PC-3 (cell line): Measurements from ENCODE around the gene SNRNP200. TPM values are rescaled to one million over a fixed set of nuclear protein-coding genes. Genes with fewer than 3 reads are reported as not detected.

Source experiments
- ATAC-seq: fragments of 200-7000 bp; cut with Tn5 transposase; 2 replicates; pipeline ENCODE4 v1.9.1; 2020; ENCODE audit warnings: mild to moderate bottlenecking, moderate library complexity
- BruUV-seq: library from RNA; stranded (reverse); fragments of 400-500 nt; replicated peaks from 2 replicates; lab custom pipeline; 2021; lab: Mats Ljungman, UMichigan
- CTCF ChIA-PET: fragments of 300-600 bp; sonication (Branson Sonifier 250); formaldehyde crosslinking; loops from one replicate; lab custom pipeline; 2022; ENCODE audit warnings: antibody characterized with exemption; lab: Charles Lee
- POLR2A ChIA-PET: fragments of 300-600 bp; sonication (Branson Sonifier 250); formaldehyde crosslinking; loops from one replicate; lab custom pipeline; 2022; ENCODE audit warnings: antibody characterized with exemption; ENCODE audit not compliant: unreplicated experiment; lab: Charles Lee
- DNase-seq: peaks from one replicate; pipeline ENCODE4 v3.0.0-alpha.2; 2015
- H2AFZ ChIP-seq: fragments of 300-600 bp; sonication (generic); 2 replicates; pipeline ENCODE4 v1.6.0; 2016; ENCODE audit warnings: antibody characterized with exemption, low read length
- H3F3A ChIP-seq: fragments of 300-600 bp; sonication (generic); one replicate; pipeline ENCODE4 v1.6.0; 2017; ENCODE audit warnings: antibody characterized with exemption, low read length, control low read depth, mild to moderate bottlenecking; ENCODE audit not compliant: unreplicated experiment
- H3K27ac ChIP-seq: fragments of 300-600 bp; sonication (generic); 2 replicates; pipeline ENCODE4 v1.5.1; 2016; ENCODE audit warnings: mild to moderate bottlenecking, low read length
- H3K27me3 ChIP-seq: fragments of 300-600 bp; sonication (generic); 2 replicates; pipeline ENCODE4 v1.6.1; 2016; ENCODE audit warnings: low read length, mixed read lengths
- H3K36me3 ChIP-seq: fragments of 300-600 bp; sonication (generic); 2 replicates; pipeline ENCODE4 v1.6.1; 2016; ENCODE audit warnings: low read depth, mixed run types, low read length, mixed read lengths
- H3K4me1 ChIP-seq: fragments of 300-600 bp; sonication (generic); 2 replicates; pipeline ENCODE4 v1.5.1; 2016; ENCODE audit warnings: low read length; ENCODE audit not compliant: insufficient read depth
- H3K4me2 ChIP-seq: fragments of 300-600 bp; sonication (generic); 2 replicates; pipeline ENCODE4 v1.6.0; 2016; ENCODE audit warnings: low read length
- H3K4me3 ChIP-seq: fragments of 300-600 bp; sonication (generic); 2 replicates; pipeline ENCODE4 v1.5.1; 2016; ENCODE audit warnings: mild to moderate bottlenecking, low read length, mixed read lengths
- H3K79me2 ChIP-seq: fragments of 300-600 bp; sonication (generic); 2 replicates; pipeline ENCODE4 v1.6.1; 2017; ENCODE audit warnings: low read length, mixed read lengths
- H3K9ac ChIP-seq: fragments of 300-600 bp; sonication (generic); 2 replicates; pipeline ENCODE4 v1.6.0; 2016; ENCODE audit warnings: mild to moderate bottlenecking, low read length
- H3K9me2 ChIP-seq: fragments of 300-600 bp; sonication (generic); replicated peaks from 2 replicates; pipeline ENCODE4 v1.6.1; 2016; ENCODE audit warnings: mixed run types, low read length, mixed read lengths
- H3K9me3 ChIP-seq: fragments of 300-600 bp; sonication (generic); 2 replicates; pipeline ENCODE4 v1.6.1; 2016; ENCODE audit warnings: low read length, mixed read lengths
- H4K20me1 ChIP-seq: fragments of 300-600 bp; sonication (generic); 2 replicates; pipeline ENCODE4 v1.6.1; 2016; ENCODE audit warnings: low read length, mixed read lengths
- EZH2 ChIP-seq: fragments of 300-600 bp; sonication (generic); IDR thresholded peaks from one replicate; pipeline ENCODE4 v1.6.1; 2017; ENCODE audit warnings: antibody characterized with exemption, mild to moderate bottlenecking, low read length; ENCODE audit not compliant: unreplicated experiment
- EZH2phosphoT487 ChIP-seq: fragments of 300-600 bp; sonication (generic); IDR thresholded peaks from 2 replicates; pipeline ENCODE4 v1.6.1; 2018; ENCODE audit warnings: mild to moderate bottlenecking, antibody characterized with exemption, low read length, borderline replicate concordance
- intact Hi-C: fragments of 100-400 bp; cut with micrococcal nuclease; formaldehyde crosslinking; loops from 2 replicates; pipeline ENCODE4 v1.9.0; 2023
- total RNA-seq: library from RNA; depleted of rRNA; stranded (reverse); fragments of >200 nt; gene quantifications from 2 replicates; pipeline ENCODE4 v1.2.3, GENCODE V29; 2014
- TF ChIP-seq, protein P1 (sequence below): fragments of 300-600 bp; sonication (generic); conservative IDR thresholded peaks from 2 replicates; pipeline ENCODE4 v1.5.1; 2017; ENCODE audit warnings: antibody characterized with exemption, low read depth, mild to moderate bottlenecking, low read length

The SNRNP200 gene
- total RNA-seq, 1 experiment from 2014 or later: 77.8 TPM

- Histone ChIP-seq H4K20me1 (peaks cover 17% of the 10 kb centered on the region; the same call in 1 of the 2 replicates), H3K4me3 (peak overlapping the region; percentile 100), H3K27ac (no peak overlapping the region), H3K36me3 (peaks cover 24% of the 10 kb centered on the region), H2AFZ (peak overlapping the region; percentile 91), H3K4me2 (peak overlapping the region; percentile 94), H3F3A (no peaks in the 10 kb centered on the region), H3K4me1 (peaks cover 33% of the 10 kb centered on the region), H3K79me2 (peaks cover 66% of the 10 kb centered on the region), H3K9me2 (no peaks in the 10 kb centered on the region), H3K27me3 (no peaks in the 10 kb centered on the region), H3K9ac (peak overlapping the region; percentile 93), H3K9me3 (no peaks in the 10 kb centered on the region)
- peak; percentile 4 for ATAC-seq
- POLR2A ChIA-PET: no interaction called here
- CTCF ChIA-PET: no interaction called here
- TF ChIP-seq EZH2phosphoT487: no peak
- no peak for TF ChIP-seq EZH2
- TF ChIP-seq, protein P1, sequence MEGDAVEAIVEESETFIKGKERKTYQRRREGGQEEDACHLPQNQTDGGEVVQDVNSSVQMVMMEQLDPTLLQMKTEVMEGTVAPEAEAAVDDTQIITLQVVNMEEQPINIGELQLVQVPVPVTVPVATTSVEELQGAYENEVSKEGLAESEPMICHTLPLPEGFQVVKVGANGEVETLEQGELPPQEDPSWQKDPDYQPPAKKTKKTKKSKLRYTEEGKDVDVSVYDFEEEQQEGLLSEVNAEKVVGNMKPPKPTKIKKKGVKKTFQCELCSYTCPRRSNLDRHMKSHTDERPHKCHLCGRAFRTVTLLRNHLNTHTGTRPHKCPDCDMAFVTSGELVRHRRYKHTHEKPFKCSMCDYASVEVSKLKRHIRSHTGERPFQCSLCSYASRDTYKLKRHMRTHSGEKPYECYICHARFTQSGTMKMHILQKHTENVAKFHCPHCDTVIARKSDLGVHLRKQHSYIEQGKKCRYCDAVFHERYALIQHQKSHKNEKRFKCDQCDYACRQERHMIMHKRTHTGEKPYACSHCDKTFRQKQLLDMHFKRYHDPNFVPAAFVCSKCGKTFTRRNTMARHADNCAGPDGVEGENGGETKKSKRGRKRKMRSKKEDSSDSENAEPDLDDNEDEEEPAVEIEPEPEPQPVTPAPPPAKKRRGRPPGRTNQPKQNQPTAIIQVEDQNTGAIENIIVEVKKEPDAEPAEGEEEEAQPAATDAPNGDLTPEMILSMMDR: no peak
- intact Hi-C loops: loop anchor here (2.0 to 10.0 kb wide), 2 partner anchors 127 to 271 kb away; partner anchors contain the start of genes ANKRD36C and ASTL
- no TSS peak for BruUV-seq
- no peak for DNase-seq
Observed at GRCh38 chr2:96265349-96265839, 40.0 kb downstream of the SNRNP200 start.

GRCh38 chr2:96264656-96265348 lies 40.5 kb downstream of the SNRNP200 start:
- no peaks in the 10 kb centered on the region for H3K9me3 ChIP-seq
- H3K4me3 ChIP-seq: peak overlapping the region; percentile 100
- intact Hi-C loops: loop anchor here (2.0 to 10.0 kb wide), 2 partner anchors 126 to 270 kb away; partner anchors contain the start of genes ANKRD36C and ASTL
- BruUV-seq: no TSS peak
- peak overlapping the region; percentile 94 for H3K4me2 ChIP-seq
- DNase-seq: no peak
- no peak for TF ChIP-seq EZH2phosphoT487
- TF ChIP-seq, protein P1: peak; percentile 54
- no peak overlapping the region for H2AFZ ChIP-seq
- no peaks in the 10 kb centered on the region for H3K27me3 ChIP-seq
- H3K4me1 ChIP-seq: peaks cover 39% of the 10 kb centered on the region
- H4K20me1 ChIP-seq: peaks cover 22% of the 10 kb centered on the region
- H3K9ac ChIP-seq: peak overlapping the region; percentile 93; the same call in 1 of the 2 replicates
- H3F3A ChIP-seq: peaks cover 3% of the 10 kb centered on the region
- ChIA-PET POLR2A (no interaction called here), CTCF (no interaction called here)
- peaks cover 71% of the 10 kb centered on the region for H3K79me2 ChIP-seq
- no peak overlapping the region for H3K27ac ChIP-seq
- H3K36me3 ChIP-seq: peaks cover 22% of the 10 kb centered on the region
- peak; percentile 1; the same call in 1 of the 2 replicates for ATAC-seq
- H3K9me2 ChIP-seq: no peaks in the 10 kb centered on the region

DNA sequence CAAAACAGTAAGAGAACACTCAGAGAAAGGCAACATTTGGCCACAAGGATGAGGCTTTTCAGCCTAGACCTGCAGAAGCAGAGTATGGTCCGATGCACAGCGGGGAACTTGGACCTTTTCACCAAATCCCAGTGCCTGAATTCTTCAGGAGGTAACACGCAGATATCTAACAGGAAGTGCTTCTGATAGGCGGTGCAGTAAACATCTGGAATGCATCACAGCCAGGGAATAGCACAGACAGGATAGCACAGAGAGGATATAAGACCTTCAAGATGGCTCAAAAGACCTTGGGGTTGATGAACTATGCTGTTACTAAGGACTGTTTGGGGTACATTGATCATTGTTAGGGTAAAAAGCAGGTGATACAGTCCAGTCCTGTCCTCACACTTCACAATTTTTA lies 41.3 kb downstream of the SNRNP200 start:
- H3K79me2 ChIP-seq: peaks cover 78% of the 10 kb centered on the region
- no peak overlapping the region for H3K9ac ChIP-seq
- no peak overlapping the region for H2AFZ ChIP-seq
- H3K4me1 ChIP-seq: peaks cover 45% of the 10 kb centered on the region
- intact Hi-C loops: loop anchor here (2.0 to 10.0 kb wide), 2 partner anchors 125 to 269 kb away; partner anchors contain the start of genes ANKRD36C and ASTL
- ChIA-PET CTCF (no interaction called here), POLR2A (no interaction called here)
- H4K20me1 ChIP-seq: peaks cover 29% of the 10 kb centered on the region
- H3K9me2 ChIP-seq: no peaks in the 10 kb centered on the region
- peak overlapping the region; percentile 94 for H3K4me2 ChIP-seq
- H3K4me3 ChIP-seq: peak overlapping the region; percentile 100
- no peak overlapping the region for H3K27ac ChIP-seq
- H3K9me3 ChIP-seq: no peaks in the 10 kb centered on the region
- H3F3A ChIP-seq: peaks cover 5% of the 10 kb centered on the region
- DNase-seq: no peak
- no peaks in the 10 kb centered on the region for H3K27me3 ChIP-seq
- H3K36me3 ChIP-seq: peaks cover 18% of the 10 kb centered on the region
- no TSS peak for BruUV-seq
- no peak for TF ChIP-seq EZH2phosphoT487
- TF ChIP-seq, protein P1: no peak
- no peak for TF ChIP-seq EZH2
- ATAC-seq: no peak
